Stomach smooth muscle (tissue), 2 donors: Measurements from ENCODE around the gene CDH15.

Source experiments
- H3K27ac ChIP-seq: one replicate; pipeline ENCODE4 v1.7.0; 2013; ENCODE audit warnings: mild to moderate bottlenecking, low read length, inconsistent platforms
- H3K27me3 ChIP-seq, 2 donors: one replicate each; pipeline ENCODE4 v1.7.0; 2013; ENCODE audit warnings: low read length in 2 of 2; ENCODE audit not compliant: insufficient read depth in 2 of 2, control insufficient read depth in 1 of 2
- H3K36me3 ChIP-seq, 2 donors: one replicate each; pipeline ENCODE4 v1.7.0; 2013; ENCODE audit warnings: low read length in 2 of 2; ENCODE audit not compliant: control insufficient read depth in 2 of 2, insufficient read depth in 2 of 2
- H3K4me1 ChIP-seq: one replicate; pipeline ENCODE4 v1.7.0; 2013; ENCODE audit warnings: low read length; ENCODE audit not compliant: control insufficient read depth, insufficient read depth
- H3K4me3 ChIP-seq, 2 donors: one replicate each; pipeline ENCODE4 v1.7.0; 2013; ENCODE audit warnings: low read length in 2 of 2
- H3K9ac ChIP-seq, 2 donors: one replicate each; pipeline ENCODE4 v1.7.0; 2013; ENCODE audit warnings: low read length in 2 of 2, mild to moderate bottlenecking in 1 of 2
- H3K9me3 ChIP-seq, 2 donors: one replicate each; pipeline ENCODE4 v1.7.0; 2013; ENCODE audit warnings: low read length in 2 of 2; ENCODE audit not compliant: control insufficient read depth in 2 of 2
- donor health status: healthy.
- donor health status: Pancreatic carcinoma.

CDH15 gene

GRCh38 chr16:89209522-89210044 lies 38.0 kb downstream of the CDH15 start:
- Histone ChIP-seq H3K4me1 (no peaks in the 10 kb centered on the region), H3K4me3 (no peak overlapping the region), H3K9me3 (no peaks in the 10 kb centered on the region), H3K9ac (no peak overlapping the region), H3K36me3 (no peaks in the 10 kb centered on the region), H3K27me3 (peaks cover 0 to 2% of the 10 kb centered on the region in 2 donors), H3K27ac (no peak overlapping the region)

DNA sequence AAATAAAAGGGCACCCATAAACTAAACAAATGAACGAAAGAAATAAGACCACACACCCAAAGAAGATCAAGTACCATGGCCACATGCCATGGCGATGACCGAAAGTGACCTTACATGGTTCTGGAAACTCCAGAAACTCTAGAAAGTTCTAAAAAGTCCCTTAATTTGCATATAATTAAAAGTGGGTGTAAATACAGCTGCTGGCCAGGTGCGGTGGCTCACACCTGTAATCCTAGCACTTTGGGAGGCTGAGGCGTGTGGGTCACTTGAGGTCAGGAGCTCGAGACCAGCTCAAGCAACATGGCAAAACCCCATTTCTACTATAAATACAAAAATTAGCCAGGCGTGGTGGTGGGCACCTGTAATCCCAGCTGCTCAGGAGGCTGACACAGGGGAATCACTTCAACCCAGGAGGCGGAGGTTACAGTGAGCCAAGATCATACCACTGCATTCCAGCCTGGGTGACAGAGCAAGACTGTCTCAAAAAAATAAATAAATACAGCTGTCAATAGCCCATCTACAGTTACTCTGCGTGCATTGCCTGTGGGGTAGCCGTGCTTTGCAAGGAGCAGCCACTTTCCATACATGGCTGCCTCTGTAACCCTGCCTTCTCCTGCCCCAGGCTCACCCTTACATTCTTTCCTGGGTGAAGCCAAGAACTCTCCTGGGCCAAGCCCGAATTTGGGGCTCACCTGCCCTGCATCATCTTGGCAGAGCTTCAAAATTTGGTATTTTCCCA lies 38.8 kb downstream of the CDH15 start:
- H3K27me3 ChIP-seq = no peaks in the 10 kb centered on the region

GRCh38 chr16:89210904-89211515 lies 39.5 kb downstream of the CDH15 start:
- Histone ChIP-seq H3K27ac (no peak overlapping the region), H3K4me3 (no peak overlapping the region), H3K27me3 (no peaks in the 10 kb centered on the region), H3K4me1 (peaks cover 1% of the 10 kb centered on the region), H3K9ac (no peak overlapping the region), H3K9me3 (no peaks in the 10 kb centered on the region), H3K36me3 (no peaks in the 10 kb centered on the region)

More for the DNA sequence above, 38.8 kb downstream of the CDH15 start:
- no peaks in the 10 kb centered on the region for H3K36me3 ChIP-seq
- H3K27ac ChIP-seq = no peak overlapping the region
- no peaks in the 10 kb centered on the region for H3K9me3 ChIP-seq
- H3K4me3 ChIP-seq = no peak overlapping the region
- H3K4me1 ChIP-seq = no peaks in the 10 kb centered on the region
- no peak overlapping the region for H3K9ac ChIP-seq

- peaks cover 12 to 15% of the 10 kb centered on the region in 2 donors for H3K36me3 ChIP-seq
- H3K4me3 ChIP-seq = peak overlapping the region; percentile 89 to 94
- peak overlapping the region; percentile 95 for H3K27ac ChIP-seq
- no peaks in the 10 kb centered on the region for H3K9me3 ChIP-seq
- peak overlapping the region; percentile 93 to 95 for H3K9ac ChIP-seq
- H3K27me3 ChIP-seq = no peaks in the 10 kb centered on the region
- peaks cover 6% of the 10 kb centered on the region for H3K4me1 ChIP-seq
Measured at GRCh38 chr16:89216315-89217137, 45.0 kb downstream of the CDH15 start.

DNA sequence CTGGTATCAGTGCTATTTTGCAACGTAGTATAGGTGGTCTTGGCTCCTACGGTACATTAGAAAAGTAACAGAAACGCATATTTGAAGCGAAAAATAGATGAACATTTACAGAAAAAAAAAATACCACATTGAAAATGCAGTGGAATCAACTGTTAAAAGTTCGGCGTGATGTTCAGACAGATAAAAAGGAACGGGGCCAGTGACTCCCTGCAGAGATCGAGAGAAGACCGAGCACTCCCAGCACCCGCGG lies 45.5 kb downstream of the CDH15 start:
- Histone ChIP-seq H3K4me3 (peak overlapping the region; percentile 89 to 94), H3K9ac (peak overlapping the region; percentile 93 to 95), H3K27ac (peak overlapping the region; percentile 95), H3K36me3 (peaks cover 17 to 20% of the 10 kb centered on the region in 2 donors), H3K4me1 (peaks cover 6% of the 10 kb centered on the region), H3K9me3 (no peaks in the 10 kb centered on the region), H3K27me3 (no peaks in the 10 kb centered on the region)

DNA sequence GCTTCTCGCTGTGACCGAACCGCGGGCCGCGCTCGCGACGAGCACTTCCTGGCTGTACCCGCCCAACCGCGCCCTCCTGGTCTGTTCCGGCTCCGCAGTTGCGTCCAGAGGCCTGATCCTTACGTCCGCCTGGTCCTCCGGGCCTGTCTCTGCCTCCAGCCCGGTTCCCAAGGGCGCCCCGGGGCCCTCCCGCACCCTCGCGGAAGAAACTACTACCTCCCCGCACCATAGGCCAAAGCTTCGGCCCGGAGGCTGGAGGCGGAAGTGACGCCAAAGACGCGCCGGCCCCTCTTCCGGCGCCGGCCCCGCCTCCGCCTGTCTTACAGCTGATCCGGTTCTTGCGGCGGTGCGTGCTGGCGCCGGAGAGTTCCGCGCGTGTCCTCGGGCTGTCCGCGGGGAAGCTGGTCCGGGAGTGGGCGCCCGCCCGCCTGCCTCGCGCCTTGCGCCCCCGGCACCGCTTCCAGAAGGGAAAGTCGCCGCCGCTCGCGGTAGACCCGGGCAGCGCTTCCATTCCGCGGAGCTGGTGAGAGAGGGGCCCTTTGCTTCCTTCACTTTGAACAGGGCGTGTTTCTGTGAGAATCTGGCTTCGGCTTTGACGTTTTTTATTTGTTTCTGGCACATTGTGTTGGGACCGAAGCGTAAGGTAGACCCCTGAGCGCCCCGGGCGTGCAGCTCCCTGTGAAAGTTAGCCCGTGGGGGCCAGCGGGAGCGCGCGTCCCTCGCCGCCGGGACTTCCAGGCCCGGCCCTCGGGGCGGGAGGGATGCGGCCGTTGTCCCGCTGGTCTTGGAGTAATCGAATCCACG lies 46.0 kb downstream of the CDH15 start, which contains the start of gene ZNF778:
ZNF778 (plus strand) TSS at position 316 of the 804 bp plus-strand sequence. CDS start 3,425 bp downstream, outside the sequence.
- H3K27me3 ChIP-seq = no peaks in the 10 kb centered on the region
- peaks cover 20 to 26% of the 10 kb centered on the region in 2 donors for H3K36me3 ChIP-seq
- H3K9ac ChIP-seq = peak within 1 kb of the TSS; percentile 93 to 95
- H3K4me1 ChIP-seq = peaks cover 6% of the 10 kb centered on the region
- no peaks in the 10 kb centered on the region for H3K9me3 ChIP-seq
- peak within 1 kb of the TSS; percentile 95 for H3K27ac ChIP-seq
- peak within 1 kb of the TSS; percentile 89 to 94 for H3K4me3 ChIP-seq

DNA sequence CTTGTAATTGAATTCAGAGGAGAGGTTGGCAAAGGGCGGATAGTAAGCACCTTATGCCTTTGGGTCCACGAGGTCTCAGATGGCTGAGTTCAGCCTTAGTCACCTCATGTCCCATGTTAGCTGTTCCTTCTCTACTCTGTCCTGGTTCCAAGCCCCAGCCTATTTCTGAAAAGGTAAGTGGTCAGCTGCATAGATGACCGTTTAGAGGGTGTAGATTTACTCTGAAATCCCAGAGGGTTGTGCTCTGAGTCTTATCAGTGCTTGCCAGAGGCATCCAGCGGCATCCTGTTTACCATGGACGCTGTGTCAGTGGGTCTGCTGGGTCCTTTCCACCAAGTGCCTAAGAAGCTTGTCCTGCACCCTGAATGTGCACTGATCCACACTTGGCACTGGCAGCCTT lies 47.8 kb downstream of the CDH15 start:
- Histone ChIP-seq H3K4me3 (no peak overlapping the region), H3K27ac (no peak overlapping the region), H3K27me3 (no peaks in the 10 kb centered on the region), H3K9ac (no peak overlapping the region), H3K36me3 (peaks cover 29 to 36% of the 10 kb centered on the region in 2 donors), H3K9me3 (no peaks in the 10 kb centered on the region), H3K4me1 (peaks cover 6% of the 10 kb centered on the region)

DNA sequence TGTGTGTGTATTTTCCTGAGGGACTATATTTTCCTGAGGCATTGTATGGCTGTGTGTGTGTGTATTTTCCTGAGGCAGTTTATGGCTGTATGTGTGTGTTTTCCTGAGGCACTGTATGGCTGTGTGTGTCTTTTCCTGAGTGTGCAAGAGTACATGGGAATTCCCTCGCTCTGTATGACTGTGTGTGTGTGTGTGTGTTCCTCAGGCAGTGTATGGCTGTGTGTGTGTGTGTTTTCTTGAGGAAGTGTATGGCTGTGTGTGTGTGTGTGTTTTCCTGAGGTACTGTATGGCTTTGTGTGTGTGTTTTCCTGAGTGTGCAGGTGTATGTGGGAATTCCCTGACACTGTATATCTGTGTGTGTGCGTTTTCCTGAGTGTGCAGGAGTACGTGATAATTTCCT lies 50.1 kb downstream of the CDH15 start:
- Histone ChIP-seq H3K27ac (no peak overlapping the region), H3K36me3 (peaks cover 40 to 47% of the 10 kb centered on the region in 2 donors), H3K27me3 (no peaks in the 10 kb centered on the region), H3K9ac (no peak overlapping the region), H3K4me1 (no peaks in the 10 kb centered on the region), H3K4me3 (no peak overlapping the region), H3K9me3 (no peaks in the 10 kb centered on the region)

DNA sequence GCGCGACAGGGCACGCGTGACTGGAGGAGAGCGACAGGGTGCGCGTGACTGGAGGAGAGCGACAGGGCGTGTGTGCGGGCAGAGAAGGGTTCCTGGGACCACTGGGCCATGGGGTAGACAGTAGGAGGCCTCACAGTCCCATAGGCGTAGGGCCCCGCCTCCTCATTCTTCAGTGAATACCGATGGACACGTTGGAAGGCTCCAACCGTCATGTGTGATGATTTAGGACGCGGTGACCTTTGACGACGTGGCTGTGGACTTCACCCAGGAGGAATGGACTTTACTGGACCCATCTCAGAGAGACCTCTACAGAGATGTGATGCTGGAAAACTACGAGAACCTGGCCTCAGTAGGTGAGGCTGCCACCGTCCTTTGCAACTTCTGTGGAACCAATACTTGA lies 51.4 kb downstream of the CDH15 start:
- no peaks in the 10 kb centered on the region for H3K4me1 ChIP-seq
- peaks cover 5 to 8% of the 10 kb centered on the region in 2 donors for H3K9me3 ChIP-seq
- no peak overlapping the region for H3K9ac ChIP-seq
- H3K27ac ChIP-seq = no peak overlapping the region
- H3K27me3 ChIP-seq = no peaks in the 10 kb centered on the region
- no peak overlapping the region for H3K4me3 ChIP-seq
- H3K36me3 ChIP-seq = peaks cover 54 to 60% of the 10 kb centered on the region in 2 donors

DNA sequence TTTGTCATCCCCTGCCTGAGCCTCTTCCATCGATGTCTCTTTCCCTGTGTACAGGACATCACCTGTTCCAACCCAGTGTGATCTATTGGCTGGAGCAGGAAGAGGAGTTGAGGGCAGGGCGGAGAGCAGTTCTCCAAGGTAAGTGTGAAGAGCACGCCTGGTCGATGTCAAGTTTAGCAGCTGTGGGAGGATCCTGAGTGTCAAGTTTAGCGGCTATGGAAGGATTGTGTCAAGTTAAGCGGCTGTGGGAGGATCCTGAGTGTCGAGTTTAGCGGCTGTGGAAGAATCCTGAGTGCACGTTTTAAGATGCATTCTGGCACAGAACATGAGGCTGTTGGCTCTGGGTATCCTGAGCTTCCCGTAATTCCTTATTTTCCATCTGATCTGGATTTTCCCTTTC lies 53.1 kb downstream of the CDH15 start:
- Histone ChIP-seq H3K36me3 (peaks cover 62 to 65% of the 10 kb centered on the region in 2 donors), H3K27me3 (no peaks in the 10 kb centered on the region), H3K4me1 (no peaks in the 10 kb centered on the region), H3K9me3 (peaks cover 5 to 8% of the 10 kb centered on the region in 2 donors), H3K27ac (no peak overlapping the region), H3K9ac (no peak overlapping the region), H3K4me3 (no peak overlapping the region)
